Measurements from ENCODE around the gene KLC1.
A peak's percentile ranks its signal among the peaks of the same experiment; 100 is the strongest.

KLC1 gene

GRCh38 chr14:103725001-103725682 is 96.1 kb downstream of the KLC1 start:
- no peak for DNase-seq

- no peak for DNase-seq
These were observed 96.9 kb downstream of the KLC1 start for GRCh38 chr14:103725739-103726395.

GRCh38 chr14:103726474-103726873 is 97.5 kb downstream of the KLC1 start:
- DNase-seq, result no peak

GRCh38 chr14:103727313-103727980 is 98.4 kb downstream of the KLC1 start:
- no peak for DNase-seq

GRCh38 chr14:103728141-103728540 is 99.1 kb downstream of the KLC1 start:
- DNase-seq, result no peak

GRCh38 chr14:103728721-103729120 is 99.7 kb downstream of the KLC1 start:
- DNase-seq, result no peak

GRCh38 chr14:103729496-103730448 is 100.8 kb downstream of the KLC1 start:
- peak; percentile 82 for DNase-seq

- peak; percentile 99 for DNase-seq
These were observed 101.6 kb downstream of the KLC1 start for GRCh38 chr14:103730490-103731035.

- DNase-seq, result no peak
These were observed 102.5 kb downstream of the KLC1 start for GRCh38 chr14:103731481-103731880.

- no peak for DNase-seq
These were observed 103.2 kb downstream of the KLC1 start for GRCh38 chr14:103731916-103732867.

- DNase-seq, result no peak
These were observed 104.0 kb downstream of the KLC1 start for GRCh38 chr14:103732868-103733620.

- no peak for DNase-seq
These were observed 104.6 kb downstream of the KLC1 start for GRCh38 chr14:103733651-103734050.

- DNase-seq, result no peak
These were observed 105.3 kb downstream of the KLC1 start for GRCh38 chr14:103734081-103734888.

- no peak for DNase-seq
These were observed 106.0 kb downstream of the KLC1 start for GRCh38 chr14:103735022-103735421.

- DNase-seq, result no peak
These were observed 106.4 kb downstream of the KLC1 start for GRCh38 chr14:103735439-103735814.

- no peak for DNase-seq
These were observed 107.0 kb downstream of the KLC1 start for GRCh38 chr14:103735815-103736545.

GRCh38 chr14:103736546-103737431 is 107.8 kb downstream of the KLC1 start:
- DNase-seq, result no peak

GRCh38 chr14:103737432-103738045 is 108.5 kb downstream of the KLC1 start:
- no peak for DNase-seq
